Measurements from ENCODE around the gene C20orf96.

C20orf96 gene

GRCh38 chr20:326645-327185 lies 36.2 kb upstream of the C20orf96 start:
- Histone ChIP-seq H3K4me3 (ENCODE audit: insufficient read depth, low read depth, low read length) (peak overlapping the region; percentile 82), H3K36me3 (ENCODE audit: control insufficient read depth, insufficient read depth, low read length) (peaks cover 10% of the 10 kb centered on the region), H3K9me3 (ENCODE audit: control insufficient read depth, low read length) (no peaks in the 10 kb centered on the region), H3K27me3 (ENCODE audit: control insufficient read depth, insufficient read depth, low read length, poor library complexity, severe bottlenecking) (no peaks in the 10 kb centered on the region), H3K4me1 (ENCODE audit: control insufficient read depth, insufficient read depth, low read length) (peaks cover 35% of the 10 kb centered on the region), H3K27ac (ENCODE audit: insufficient read depth, low read depth, low read length, poor library complexity, severe bottlenecking) (peak overlapping the region; percentile 90)
- 0% methylated on average over 37 to 38 of the region's 38 CpGs for WGBS, 2 experiments

- Histone ChIP-seq H3K27me3 (ENCODE audit: control insufficient read depth, insufficient read depth, low read length, poor library complexity, severe bottlenecking) (no peaks in the 10 kb centered on the region), H3K36me3 (ENCODE audit: control insufficient read depth, insufficient read depth, low read length) (peaks cover 10% of the 10 kb centered on the region), H3K9me3 (ENCODE audit: control insufficient read depth, low read length) (no peaks in the 10 kb centered on the region), H3K4me1 (ENCODE audit: control insufficient read depth, insufficient read depth, low read length) (peaks cover 35% of the 10 kb centered on the region), H3K27ac (ENCODE audit: insufficient read depth, low read depth, low read length, poor library complexity, severe bottlenecking) (peak overlapping the region; percentile 90), H3K4me3 (ENCODE audit: insufficient read depth, low read depth, low read length) (peak overlapping the region; percentile 82)
- WGBS, 2 experiments, result 0% methylated on average over 103 of the region's 103 CpGs
Measured at GRCh38 chr20:325889-326644, 35.5 kb upstream of the C20orf96 start.

- H3K36me3 ChIP-seq (ENCODE audit: control insufficient read depth, insufficient read depth, low read length), result peaks cover 14% of the 10 kb centered on the region
- H3K27me3 ChIP-seq (ENCODE audit: control insufficient read depth, insufficient read depth, low read length, poor library complexity, severe bottlenecking), result no peaks in the 10 kb centered on the region
- peaks cover 27% of the 10 kb centered on the region for H3K4me1 ChIP-seq (ENCODE audit: control insufficient read depth, insufficient read depth, low read length)
- H3K9me3 ChIP-seq (ENCODE audit: control insufficient read depth, low read length), result no peaks in the 10 kb centered on the region
- peak within 1 kb of the TSS; percentile 85 for H3K4me3 ChIP-seq (ENCODE audit: insufficient read depth, low read depth, low read length)
- H3K27ac ChIP-seq (ENCODE audit: insufficient read depth, low read depth, low read length, poor library complexity, severe bottlenecking), result peak within 1 kb of the TSS; percentile 90
- 0% methylated on average over 106 of the region's 106 CpGs for WGBS, 2 experiments
Measured at GRCh38 chr20:325045-325888, 34.7 kb upstream of the C20orf96 start, which contains the start of gene SOX12. Gene SOX12 (plus strand): TSS chr20:325552. CDS start chr20:325925, 373 bp downstream.

GRCh38 chr20:324177-325044 lies 33.9 kb upstream of the C20orf96 start:
- Histone ChIP-seq H3K4me1 (ENCODE audit: control insufficient read depth, insufficient read depth, low read length) (peaks cover 18% of the 10 kb centered on the region), H3K27me3 (ENCODE audit: control insufficient read depth, insufficient read depth, low read length, poor library complexity, severe bottlenecking) (no peaks in the 10 kb centered on the region), H3K36me3 (ENCODE audit: control insufficient read depth, insufficient read depth, low read length) (peaks cover 15% of the 10 kb centered on the region), H3K27ac (ENCODE audit: insufficient read depth, low read depth, low read length, poor library complexity, severe bottlenecking) (peak overlapping the region; percentile 89), H3K9me3 (ENCODE audit: control insufficient read depth, low read length) (no peaks in the 10 kb centered on the region), H3K4me3 (ENCODE audit: insufficient read depth, low read depth, low read length) (peak overlapping the region; percentile 85)
- WGBS, 2 experiments, result 0% methylated on average over 63 to 65 of the region's 69 CpGs

- 91 to 92% methylated on average over 2 of the region's 2 CpGs for WGBS, 2 experiments
- Histone ChIP-seq H3K27me3 (ENCODE audit: control insufficient read depth, insufficient read depth, low read length, poor library complexity, severe bottlenecking) (no peaks in the 10 kb centered on the region), H3K4me1 (ENCODE audit: control insufficient read depth, insufficient read depth, low read length) (no peaks in the 10 kb centered on the region)
Measured at GRCh38 chr20:316316-317068, 25.9 kb upstream of the C20orf96 start.

GRCh38 chr20:313948-314347 lies 23.4 kb upstream of the C20orf96 start:
- no peaks in the 10 kb centered on the region for H3K9me3 ChIP-seq (ENCODE audit: control insufficient read depth, low read length)
- H3K27me3 ChIP-seq (ENCODE audit: control insufficient read depth, insufficient read depth, low read length, poor library complexity, severe bottlenecking), result no peaks in the 10 kb centered on the region
- peaks cover 6% of the 10 kb centered on the region for H3K4me1 ChIP-seq (ENCODE audit: control insufficient read depth, insufficient read depth, low read length)
- H3K36me3 ChIP-seq (ENCODE audit: control insufficient read depth, insufficient read depth, low read length), result no peaks in the 10 kb centered on the region
- H3K4me3 ChIP-seq (ENCODE audit: insufficient read depth, low read depth, low read length), result no peak overlapping the region
- H3K27ac ChIP-seq (ENCODE audit: insufficient read depth, low read depth, low read length, poor library complexity, severe bottlenecking), result no peak overlapping the region

More at GRCh38 chr20:316316-317068, 25.9 kb upstream of the C20orf96 start:
- peaks cover 5% of the 10 kb centered on the region for H3K36me3 ChIP-seq (ENCODE audit: control insufficient read depth, insufficient read depth, low read length)
- no peak overlapping the region for H3K27ac ChIP-seq (ENCODE audit: insufficient read depth, low read depth, low read length, poor library complexity, severe bottlenecking)
- H3K4me3 ChIP-seq (ENCODE audit: insufficient read depth, low read depth, low read length), result no peak overlapping the region
- H3K9me3 ChIP-seq (ENCODE audit: control insufficient read depth, low read length), result no peaks in the 10 kb centered on the region

GRCh38 chr20:313402-313801 lies 22.9 kb upstream of the C20orf96 start:
- Histone ChIP-seq H3K27ac (ENCODE audit: insufficient read depth, low read depth, low read length, poor library complexity, severe bottlenecking) (no peak overlapping the region), H3K27me3 (ENCODE audit: control insufficient read depth, insufficient read depth, low read length, poor library complexity, severe bottlenecking) (no peaks in the 10 kb centered on the region), H3K4me1 (ENCODE audit: control insufficient read depth, insufficient read depth, low read length) (peaks cover 12% of the 10 kb centered on the region), H3K36me3 (ENCODE audit: control insufficient read depth, insufficient read depth, low read length) (no peaks in the 10 kb centered on the region), H3K9me3 (ENCODE audit: control insufficient read depth, low read length) (no peaks in the 10 kb centered on the region), H3K4me3 (ENCODE audit: insufficient read depth, low read depth, low read length) (no peak overlapping the region)
- WGBS, 2 experiments, result 88 to 93% methylated on average over 5 of the region's 5 CpGs

GRCh38 chr20:312866-313265 lies 22.3 kb upstream of the C20orf96 start:
- H3K4me3 ChIP-seq (ENCODE audit: insufficient read depth, low read depth, low read length), result no peak overlapping the region
- H3K9me3 ChIP-seq (ENCODE audit: control insufficient read depth, low read length), result no peaks in the 10 kb centered on the region
- no peaks in the 10 kb centered on the region for H3K27me3 ChIP-seq (ENCODE audit: control insufficient read depth, insufficient read depth, low read length, poor library complexity, severe bottlenecking)
- H3K36me3 ChIP-seq (ENCODE audit: control insufficient read depth, insufficient read depth, low read length), result no peaks in the 10 kb centered on the region
- WGBS, 2 experiments, result 96 to 100% methylated on average over 1 of the region's 1 CpG
- no peak overlapping the region for H3K27ac ChIP-seq (ENCODE audit: insufficient read depth, low read depth, low read length, poor library complexity, severe bottlenecking)
- peaks cover 14% of the 10 kb centered on the region for H3K4me1 ChIP-seq (ENCODE audit: control insufficient read depth, insufficient read depth, low read length)

GRCh38 chr20:312067-312466 lies 21.5 kb upstream of the C20orf96 start:
- H3K4me3 ChIP-seq (ENCODE audit: insufficient read depth, low read depth, low read length), result no peak overlapping the region
- WGBS, 2 experiments, result 90 to 94% methylated on average over 8 of the region's 8 CpGs
- H3K36me3 ChIP-seq (ENCODE audit: control insufficient read depth, insufficient read depth, low read length), result no peaks in the 10 kb centered on the region
- H3K27ac ChIP-seq (ENCODE audit: insufficient read depth, low read depth, low read length, poor library complexity, severe bottlenecking), result no peak overlapping the region
- no peaks in the 10 kb centered on the region for H3K27me3 ChIP-seq (ENCODE audit: control insufficient read depth, insufficient read depth, low read length, poor library complexity, severe bottlenecking)
- H3K9me3 ChIP-seq (ENCODE audit: control insufficient read depth, low read length), result no peaks in the 10 kb centered on the region
- H3K4me1 ChIP-seq (ENCODE audit: control insufficient read depth, insufficient read depth, low read length), result peaks cover 14% of the 10 kb centered on the region
